ENCODE measurements around the gene CEL. TPM values are rescaled to one million over a fixed set of nuclear protein-coding genes. Genes with fewer than 3 reads are reported as not detected.
A peak's percentile ranks its signal among the peaks of the same experiment; 100 is the strongest.
"Not testable (repeated sequence)": the region's sequence is repeated elsewhere in the genome, so short reads cannot be mapped to it uniquely, and the experiment has no call there.

CEL gene
- 1.0 TPM for total RNA-seq
- polyA plus RNA-seq (ENCODE audit: insufficient read depth, low read depth, low replicate concordance), result 16.7 TPM
- long read RNA-seq, donor 1, result 0 reads
- long read RNA-seq, donor 2, partial matches to known transcripts, result 0 of 1 reads
- long read RNA-seq, donor 2, other reads (novel, unspliced or antisense), result 0 of 1 reads
- long read RNA-seq, donor 3, result 0 reads
- long read RNA-seq, donor 4, result 0 reads
- long read RNA-seq, donor 5, result 0 reads
- long read RNA-seq, donor 6, result 0 reads
- long read RNA-seq, donor 7, result 0 reads
- long read RNA-seq, donor 8, result 0 reads
- long read RNA-seq, donor 9, result 0 reads
- long read RNA-seq, donor 10, partial matches to known transcripts, result 0 of 2 reads
- long read RNA-seq, donor 10, other reads (novel, unspliced or antisense), result 0 of 2 reads

GRCh38 chr9:133061764-133062145, at the start of gene CEL:
TSS of gene CEL (plus strand) at chr9:133061981. CDS start at chr9:133062003, 22 bp downstream.
- H3K27me3 ChIP-seq (ENCODE audit: control insufficient read depth, insufficient read depth, low read length); H3K9me3 ChIP-seq (ENCODE audit: control insufficient read depth in 2 of 3, insufficient read depth in 1 of 3, low read length in 3 of 3); H3K4me1 ChIP-seq (ENCODE audit: control insufficient read depth in 2 of 3, insufficient read depth in 2 of 3, low read depth in 1 of 3, low read length in 3 of 3); H3K4me3 ChIP-seq (ENCODE audit: low read length in 3 of 3); H3K9ac ChIP-seq (ENCODE audit: low read length in 3 of 3); H3K36me3 ChIP-seq (ENCODE audit: control insufficient read depth in 2 of 3, insufficient read depth in 3 of 3, low read length in 3 of 3); FAIRE-seq; H3K27ac ChIP-seq (ENCODE audit: low read depth in 2 of 2, low read length in 2 of 2); intact Hi-C loops (cut with DNase I): not testable (repeated sequence)
- DNase-seq, result peak in 2 of 5 donors; percentile 19 to 25

- DNase-seq (peak in 1 of 5 donors; percentile 5), FAIRE-seq (no peak)
- H3K9ac ChIP-seq (ENCODE audit: low read length in 3 of 3), result no peak overlapping the region
- TF ChIP-seq, protein P1, sequence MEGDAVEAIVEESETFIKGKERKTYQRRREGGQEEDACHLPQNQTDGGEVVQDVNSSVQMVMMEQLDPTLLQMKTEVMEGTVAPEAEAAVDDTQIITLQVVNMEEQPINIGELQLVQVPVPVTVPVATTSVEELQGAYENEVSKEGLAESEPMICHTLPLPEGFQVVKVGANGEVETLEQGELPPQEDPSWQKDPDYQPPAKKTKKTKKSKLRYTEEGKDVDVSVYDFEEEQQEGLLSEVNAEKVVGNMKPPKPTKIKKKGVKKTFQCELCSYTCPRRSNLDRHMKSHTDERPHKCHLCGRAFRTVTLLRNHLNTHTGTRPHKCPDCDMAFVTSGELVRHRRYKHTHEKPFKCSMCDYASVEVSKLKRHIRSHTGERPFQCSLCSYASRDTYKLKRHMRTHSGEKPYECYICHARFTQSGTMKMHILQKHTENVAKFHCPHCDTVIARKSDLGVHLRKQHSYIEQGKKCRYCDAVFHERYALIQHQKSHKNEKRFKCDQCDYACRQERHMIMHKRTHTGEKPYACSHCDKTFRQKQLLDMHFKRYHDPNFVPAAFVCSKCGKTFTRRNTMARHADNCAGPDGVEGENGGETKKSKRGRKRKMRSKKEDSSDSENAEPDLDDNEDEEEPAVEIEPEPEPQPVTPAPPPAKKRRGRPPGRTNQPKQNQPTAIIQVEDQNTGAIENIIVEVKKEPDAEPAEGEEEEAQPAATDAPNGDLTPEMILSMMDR (IDR thresholded peaks at IDR 0.05; ENCODE audit: borderline replicate concordance, extremely low read depth, insufficient read depth), result no peak
- H3K27me3 ChIP-seq (ENCODE audit: control insufficient read depth, insufficient read depth, low read length), result no peaks in the 10 kb centered on the region
- H3K4me3 ChIP-seq (ENCODE audit: low read length in 3 of 3), result no peak overlapping the region
- H3K4me1 ChIP-seq (ENCODE audit: control insufficient read depth in 2 of 3, insufficient read depth in 2 of 3, low read depth in 1 of 3, low read length in 3 of 3), result no peaks in the 10 kb centered on the region
- H3K9me3 ChIP-seq (ENCODE audit: control insufficient read depth in 2 of 3, insufficient read depth in 1 of 3, low read length in 3 of 3), result peaks cover 0 to 3% (median 0%) of the 10 kb centered on the region in 3 donors
- H3K36me3 ChIP-seq (ENCODE audit: control insufficient read depth in 2 of 3, insufficient read depth in 3 of 3, low read length in 3 of 3), result no peaks in the 10 kb centered on the region
- intact Hi-C loops (cut with DNase I), result no loop called here
- no peak overlapping the region for H3K27ac ChIP-seq (ENCODE audit: low read depth in 2 of 2, low read length in 2 of 2)
Observed at GRCh38 chr9:133014696-133015095, 47.1 kb upstream of the CEL start.

DNA sequence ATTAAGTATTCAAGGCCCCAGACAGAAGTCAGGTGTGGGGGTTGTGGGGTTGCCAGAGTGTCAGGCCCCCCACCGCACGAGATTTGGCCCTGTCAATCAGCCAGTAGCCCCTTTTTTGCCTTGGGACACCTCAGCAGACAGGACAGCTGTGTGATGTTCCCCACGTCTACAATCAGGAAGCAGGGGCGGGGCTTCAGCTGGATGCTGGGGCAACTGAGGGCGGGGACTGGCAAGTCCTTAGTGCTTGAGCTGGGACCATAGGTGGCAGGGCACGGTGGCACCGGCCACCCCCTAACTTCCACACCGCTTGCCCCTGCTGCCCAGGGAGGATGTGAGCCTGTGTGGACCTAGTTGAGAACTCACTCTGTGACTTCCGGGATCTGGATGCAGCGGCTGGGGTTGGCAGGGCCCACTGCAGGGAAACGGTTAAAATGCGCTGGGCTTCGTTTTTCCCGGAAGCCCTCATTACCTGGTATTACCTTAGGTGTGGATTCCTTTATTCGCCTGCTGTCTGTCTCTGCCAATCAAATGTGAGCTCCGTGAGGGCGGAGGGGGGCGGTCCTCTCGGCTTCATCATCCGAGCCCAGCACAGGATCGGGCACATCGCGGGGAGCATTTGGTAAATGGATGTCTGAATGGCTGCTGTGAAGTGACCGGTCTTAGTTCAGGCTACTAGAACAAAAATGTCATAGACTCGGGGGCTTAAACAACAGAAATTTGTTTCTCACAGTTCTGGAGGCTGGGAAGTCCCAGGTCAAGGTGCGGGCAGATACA, 38.5 kb upstream of the CEL start:
- Histone ChIP-seq H3K27ac (ENCODE audit: low read depth in 2 of 2, low read length in 2 of 2) (no peak overlapping the region), H3K27me3 (ENCODE audit: control insufficient read depth, insufficient read depth, low read length) (no peaks in the 10 kb centered on the region), H3K4me3 (ENCODE audit: low read length in 3 of 3) (no peak overlapping the region), H3K4me1 (ENCODE audit: control insufficient read depth in 2 of 3, insufficient read depth in 2 of 3, low read depth in 1 of 3, low read length in 3 of 3) (no peaks in the 10 kb centered on the region), H3K9ac (ENCODE audit: low read length in 3 of 3) (no peak overlapping the region), H3K9me3 (ENCODE audit: control insufficient read depth in 2 of 3, insufficient read depth in 1 of 3, low read length in 3 of 3) (peaks cover 0 to under 1% (median 0%) of the 10 kb centered on the region in 3 donors), H3K36me3 (ENCODE audit: control insufficient read depth in 2 of 3, insufficient read depth in 3 of 3, low read length in 3 of 3) (no peaks in the 10 kb centered on the region)
- DNase-seq (peak in 1 of 5 donors; percentile 67), FAIRE-seq (no peak)
- intact Hi-C loops (cut with DNase I), result no loop called here
- TF ChIP-seq, protein P1 (IDR thresholded peaks at IDR 0.05; ENCODE audit: borderline replicate concordance, extremely low read depth, insufficient read depth), result no peak

GRCh38 chr9:133026426-133026825, 35.4 kb upstream of the CEL start:
- FAIRE-seq (no peak), DNase-seq (peak in 1 of 5 donors; percentile 20)
- H3K27me3 ChIP-seq (ENCODE audit: control insufficient read depth, insufficient read depth, low read length), result no peaks in the 10 kb centered on the region
- H3K4me3 ChIP-seq (ENCODE audit: low read length in 3 of 3), result no peak overlapping the region
- TF ChIP-seq, protein P1 (IDR thresholded peaks at IDR 0.05; ENCODE audit: borderline replicate concordance, extremely low read depth, insufficient read depth), result no peak
- no peak overlapping the region for H3K9ac ChIP-seq (ENCODE audit: low read length in 3 of 3)
- intact Hi-C loops (cut with DNase I), result no loop called here
- no peaks in the 10 kb centered on the region for H3K9me3 ChIP-seq (ENCODE audit: control insufficient read depth in 2 of 3, insufficient read depth in 1 of 3, low read length in 3 of 3)
- peaks cover 0 to 5% (median 2%) of the 10 kb centered on the region in 3 donors for H3K4me1 ChIP-seq (ENCODE audit: control insufficient read depth in 2 of 3, insufficient read depth in 2 of 3, low read depth in 1 of 3, low read length in 3 of 3)
- no peaks in the 10 kb centered on the region for H3K36me3 ChIP-seq (ENCODE audit: control insufficient read depth in 2 of 3, insufficient read depth in 3 of 3, low read length in 3 of 3)
- H3K27ac ChIP-seq (ENCODE audit: low read depth in 2 of 2, low read length in 2 of 2), result no peak overlapping the region
